Nephron (organoid): ENCODE data around the gene MFSD6.

Source experiments
- H3K27ac Mint-ChIP-seq, 3 experiments: 2 replicates each; pipeline ENCODE4 v1.8.0; 2020; ENCODE audit warnings: mixed read lengths in 3 of 3, mild to moderate bottlenecking in 2 of 3, moderate library complexity in 1 of 3
- H3K27me3 Mint-ChIP-seq: 2 replicates; pipeline ENCODE4 v1.8.0; 2021; ENCODE audit warnings: low read depth, mild to moderate bottlenecking, moderate library complexity, mixed read lengths
- H3K36me3 Mint-ChIP-seq: 2 replicates; pipeline ENCODE4 v1.8.0; 2020; ENCODE audit warnings: low read depth, mixed read lengths
- H3K4me1 Mint-ChIP-seq: 2 replicates; pipeline ENCODE4 v1.8.0; 2020; ENCODE audit warnings: mixed read lengths
- H3K4me3 Mint-ChIP-seq, 3 experiments: 2 replicates each; pipeline ENCODE4 v1.8.0; 2020; ENCODE audit warnings: mild to moderate bottlenecking in 3 of 3, mixed read lengths in 3 of 3, moderate library complexity in 2 of 3
- H3K9me3 Mint-ChIP-seq: 2 replicates; pipeline ENCODE4 v1.8.0; 2020; ENCODE audit warnings: mixed read lengths
- CTCF ChIP-seq, 3 experiments: fragments of 200-600 bp; sonication (generic); IDR thresholded peaks; one replicate each; pipeline ENCODE4 v1.5.0; 2021; ENCODE audit warnings: antibody characterized with exemption in 3 of 3; ENCODE audit not compliant: unreplicated experiment in 3 of 3

Gene MFSD6

GRCh38 chr2:190499273-190499672 lies 91.1 kb downstream of the MFSD6 start:
- Mint-ChIP-seq H3K36me3 (peaks cover 19% of the 10 kb centered on the region), H3K4me1 (no peaks in the 10 kb centered on the region), H3K27ac (no peak overlapping the region), H3K4me3 (no peak overlapping the region), H3K27me3 (no peaks in the 10 kb centered on the region), H3K9me3 (peaks cover 12% of the 10 kb centered on the region)
- TF ChIP-seq CTCF (IDR thresholded peaks at IDR 0.05; ENCODE audit: unreplicated experiment in 3 of 3): no peak

DNA sequence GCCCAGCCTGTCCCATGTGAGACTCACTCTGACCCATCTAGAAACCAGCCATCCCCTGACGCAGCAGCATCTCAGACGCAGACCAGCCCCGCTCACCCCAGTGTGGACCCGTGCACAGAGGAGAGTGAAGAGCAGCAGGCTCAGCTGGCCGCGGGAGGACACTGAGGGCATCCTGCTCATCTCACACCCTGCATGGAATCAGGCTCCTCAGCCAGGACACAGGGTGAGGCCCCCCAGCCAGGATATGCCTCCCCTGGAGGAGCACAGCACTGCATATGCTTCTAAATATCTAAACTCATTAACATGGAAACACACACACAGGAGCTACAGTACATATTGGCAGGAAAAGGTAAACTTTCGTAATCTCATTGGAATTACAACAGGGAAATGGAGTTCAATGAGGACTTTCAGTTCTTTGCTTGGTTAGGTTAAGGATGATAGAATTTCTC lies 91.9 kb downstream of the MFSD6 start:
- Mint-ChIP-seq H3K9me3 (peaks cover 4% of the 10 kb centered on the region), H3K27ac (no peak overlapping the region), H3K36me3 (peaks cover 11% of the 10 kb centered on the region), H3K27me3 (no peaks in the 10 kb centered on the region), H3K4me1 (no peaks in the 10 kb centered on the region), H3K4me3 (no peak overlapping the region)
- no peak for TF ChIP-seq CTCF (IDR thresholded peaks at IDR 0.05; ENCODE audit: unreplicated experiment in 3 of 3)

DNA sequence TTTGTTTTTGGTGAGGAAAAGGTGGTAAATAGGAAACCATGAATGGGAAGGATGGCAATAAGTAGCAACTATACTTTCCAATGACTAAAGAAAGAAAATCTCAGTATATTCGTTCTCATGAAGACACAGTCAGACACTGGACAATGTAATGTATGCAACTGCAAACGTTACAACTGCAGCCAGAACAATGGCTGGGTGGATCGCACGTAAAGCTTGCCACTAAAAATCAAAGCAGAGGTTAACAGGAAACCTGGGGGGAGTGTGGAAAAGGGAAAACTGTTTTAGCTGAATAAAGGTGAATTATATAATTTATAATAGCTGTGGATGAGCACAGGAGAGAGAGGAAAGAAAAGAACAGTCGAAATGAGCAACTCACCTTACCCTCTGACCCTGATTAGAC lies 93.1 kb downstream of the MFSD6 start:
- no peak overlapping the region for H3K4me3 Mint-ChIP-seq
- no peaks in the 10 kb centered on the region for H3K27me3 Mint-ChIP-seq
- no peaks in the 10 kb centered on the region for H3K9me3 Mint-ChIP-seq
- TF ChIP-seq CTCF (IDR thresholded peaks at IDR 0.05; ENCODE audit: unreplicated experiment in 3 of 3): no peak
- H3K4me1 Mint-ChIP-seq: no peaks in the 10 kb centered on the region
- H3K36me3 Mint-ChIP-seq: no peaks in the 10 kb centered on the region
- no peak overlapping the region for H3K27ac Mint-ChIP-seq

- peaks cover 4% of the 10 kb centered on the region for H3K4me1 Mint-ChIP-seq
- no peaks in the 10 kb centered on the region for H3K27me3 Mint-ChIP-seq
- no peaks in the 10 kb centered on the region for H3K9me3 Mint-ChIP-seq
- no peaks in the 10 kb centered on the region for H3K36me3 Mint-ChIP-seq
- H3K27ac Mint-ChIP-seq: no peak overlapping the region
- H3K4me3 Mint-ChIP-seq: no peak overlapping the region
- no peak for TF ChIP-seq CTCF (IDR thresholded peaks at IDR 0.05; ENCODE audit: unreplicated experiment in 3 of 3)
Measured at GRCh38 chr2:190501702-190502407, 93.7 kb downstream of the MFSD6 start.

DNA sequence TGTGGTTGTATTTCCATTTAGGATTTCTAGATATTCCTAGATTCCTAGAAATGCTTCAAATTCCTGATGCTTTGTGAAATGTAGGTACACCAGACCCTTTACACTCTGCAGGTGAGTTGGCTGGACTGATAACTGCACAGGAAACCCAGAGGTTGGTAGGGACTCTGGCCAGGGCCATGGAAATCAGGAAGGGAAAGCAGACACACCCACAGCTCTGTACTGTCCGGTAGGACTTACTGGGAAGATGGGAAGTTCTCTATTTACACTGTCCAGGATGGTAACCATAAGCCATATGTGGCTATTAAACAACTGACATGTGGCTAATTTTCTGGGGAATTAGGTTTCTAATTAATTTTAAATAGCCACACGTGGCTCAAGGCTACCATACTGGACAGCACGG lies 94.9 kb downstream of the MFSD6 start:
- Mint-ChIP-seq H3K9me3 (no peaks in the 10 kb centered on the region), H3K4me1 (peaks cover 9% of the 10 kb centered on the region), H3K4me3 (no peak overlapping the region), H3K27me3 (no peaks in the 10 kb centered on the region), H3K36me3 (no peaks in the 10 kb centered on the region), H3K27ac (no peak overlapping the region)
- TF ChIP-seq CTCF (IDR thresholded peaks at IDR 0.05; ENCODE audit: unreplicated experiment in 3 of 3): no peak

DNA sequence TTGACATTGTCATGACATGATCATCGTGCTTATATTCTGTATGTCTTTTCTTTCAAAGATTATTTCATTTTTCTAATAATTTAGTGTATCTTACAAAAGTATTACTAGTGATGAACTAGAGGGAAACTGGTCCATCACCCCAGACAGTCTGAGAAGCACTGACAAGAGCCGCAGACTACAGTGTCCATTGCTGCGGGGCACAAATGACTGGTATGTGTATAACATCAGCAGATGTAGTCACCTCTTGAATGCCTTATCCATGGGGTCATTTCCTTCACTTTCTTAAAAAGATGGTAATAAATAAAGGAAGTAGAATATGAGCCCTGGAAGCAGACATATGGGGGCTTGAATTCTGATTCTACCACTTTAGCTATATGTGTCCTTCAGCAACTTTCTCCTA lies 96.8 kb downstream of the MFSD6 start:
- peaks cover under 1% of the 10 kb centered on the region for H3K36me3 Mint-ChIP-seq
- no peak overlapping the region for H3K27ac Mint-ChIP-seq
- no peaks in the 10 kb centered on the region for H3K27me3 Mint-ChIP-seq
- TF ChIP-seq CTCF (IDR thresholded peaks at IDR 0.05; ENCODE audit: unreplicated experiment in 3 of 3): no peak
- H3K4me3 Mint-ChIP-seq: no peak overlapping the region
- H3K9me3 Mint-ChIP-seq: no peaks in the 10 kb centered on the region
- H3K4me1 Mint-ChIP-seq: peaks cover 9% of the 10 kb centered on the region
